Stomach (tissue), 4 donors: Measurements from ENCODE around the gene ITIH6.

Source experiments
- EP300 ChIP-seq: sonication (generic); formaldehyde crosslinking; IDR thresholded peaks from one replicate; pipeline ENCODE4 v1.6.1; 2017; ENCODE audit warnings: antibody characterized with exemption
- POLR2A ChIP-seq, 4 donors: fragments of 450-650 bp; IDR thresholded peaks; one replicate each; pipeline ENCODE4 v1.6.1; 2016; ENCODE audit warnings: antibody characterized with exemption in 4 of 4, control low read depth in 2 of 4, mild to moderate bottlenecking in 1 of 4, moderate library complexity in 1 of 4
- TF ChIP-seq, protein P1 (sequence below), 7 experiments: fragments of 450-650 bp in 4 of 7; fragments of 200-600 bp in 3 of 7; sonication (generic) in 3 of 7; IDR thresholded peaks; one replicate each; pipeline ENCODE4 v1.5.1; 2016 to 2019; ENCODE audit warnings: antibody characterized with exemption in 7 of 7, control low read depth in 2 of 7, mild to moderate bottlenecking in 1 of 7

DNA sequence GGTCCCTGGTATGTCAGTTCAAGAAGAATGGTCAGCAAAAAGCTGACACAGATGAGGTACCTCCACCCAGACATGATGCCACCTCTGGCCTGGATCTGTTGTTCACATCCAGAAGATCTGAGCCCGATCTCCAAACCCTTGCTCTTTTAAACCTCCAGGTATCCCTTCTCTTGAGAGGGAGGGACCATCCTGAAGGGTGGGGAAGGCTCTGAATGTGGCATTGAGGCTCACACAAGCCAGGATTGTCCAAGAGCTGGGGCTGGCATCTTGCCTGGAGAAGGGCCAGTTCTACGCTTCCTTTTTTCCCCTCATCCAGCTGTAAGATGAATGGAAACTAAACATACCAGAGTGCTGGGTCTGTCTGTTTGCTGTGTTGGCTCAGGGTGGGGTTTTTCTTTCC lies at the start of gene ITIH6:
- TF ChIP-seq POLR2A (IDR thresholded peaks at IDR 0.05) = no peak
- no peak for TF ChIP-seq EP300
- TF ChIP-seq, protein P1, sequence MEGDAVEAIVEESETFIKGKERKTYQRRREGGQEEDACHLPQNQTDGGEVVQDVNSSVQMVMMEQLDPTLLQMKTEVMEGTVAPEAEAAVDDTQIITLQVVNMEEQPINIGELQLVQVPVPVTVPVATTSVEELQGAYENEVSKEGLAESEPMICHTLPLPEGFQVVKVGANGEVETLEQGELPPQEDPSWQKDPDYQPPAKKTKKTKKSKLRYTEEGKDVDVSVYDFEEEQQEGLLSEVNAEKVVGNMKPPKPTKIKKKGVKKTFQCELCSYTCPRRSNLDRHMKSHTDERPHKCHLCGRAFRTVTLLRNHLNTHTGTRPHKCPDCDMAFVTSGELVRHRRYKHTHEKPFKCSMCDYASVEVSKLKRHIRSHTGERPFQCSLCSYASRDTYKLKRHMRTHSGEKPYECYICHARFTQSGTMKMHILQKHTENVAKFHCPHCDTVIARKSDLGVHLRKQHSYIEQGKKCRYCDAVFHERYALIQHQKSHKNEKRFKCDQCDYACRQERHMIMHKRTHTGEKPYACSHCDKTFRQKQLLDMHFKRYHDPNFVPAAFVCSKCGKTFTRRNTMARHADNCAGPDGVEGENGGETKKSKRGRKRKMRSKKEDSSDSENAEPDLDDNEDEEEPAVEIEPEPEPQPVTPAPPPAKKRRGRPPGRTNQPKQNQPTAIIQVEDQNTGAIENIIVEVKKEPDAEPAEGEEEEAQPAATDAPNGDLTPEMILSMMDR (IDR thresholded peaks at IDR 0.05) = no peak
